Osteoblast (primary cell): ENCODE data around the gene CIZ1. TPM values are rescaled to one million over a fixed set of nuclear protein-coding genes. Genes with fewer than 3 reads are reported as not detected.

ENCODE experiments used
- DNase-seq: peaks from one replicate; pipeline ENCODE4 v3.0.0; 2011; ENCODE audit warnings: low spot score, mixed read lengths; ENCODE audit not compliant: insufficient read length; ENCODE audit errors: missing footprints
- H2AFZ ChIP-seq: 2 replicates; pipeline ENCODE4 v1.6.0; 2011; ENCODE audit warnings: mild to moderate bottlenecking, low read length
- H3K27ac ChIP-seq: 2 replicates; pipeline ENCODE4 v1.5.1; 2011; ENCODE audit warnings: mild to moderate bottlenecking, low read depth, low read length, moderate library complexity
- H3K27me3 ChIP-seq: 2 replicates; pipeline ENCODE4 v1.6.0; 2012; ENCODE audit warnings: mild to moderate bottlenecking, control low read depth, inconsistent platforms, low read length, moderate library complexity; ENCODE audit not compliant: insufficient read depth
- H3K36me3 ChIP-seq: 2 replicates; pipeline ENCODE4 v1.5.1; 2011; ENCODE audit warnings: mild to moderate bottlenecking, low read length, control low read depth, moderate library complexity; ENCODE audit not compliant: insufficient read depth
- H3K4me1 ChIP-seq: 2 replicates; pipeline ENCODE4 v1.5.1; 2011; ENCODE audit warnings: mild to moderate bottlenecking, low read length, control low read depth, moderate library complexity; ENCODE audit not compliant: insufficient read depth
- H3K4me2 ChIP-seq: 2 replicates; pipeline ENCODE4 v1.6.0; 2011; ENCODE audit warnings: mild to moderate bottlenecking, low read length; ENCODE audit not compliant: insufficient read depth
- H3K4me3 ChIP-seq: fragments of 200-600 bp; sonication (generic); 3 replicates; pipeline ENCODE4 v1.5.1; 2012; ENCODE audit warnings: mild to moderate bottlenecking, low read length, inconsistent platforms; ENCODE audit not compliant: insufficient read depth
- H3K79me2 ChIP-seq: 2 replicates; pipeline ENCODE4 v1.6.0; 2012; ENCODE audit warnings: mild to moderate bottlenecking, low read length, control low read depth, inconsistent platforms; ENCODE audit not compliant: insufficient read depth
- H3K9me3 ChIP-seq: 2 replicates; pipeline ENCODE4 v1.5.1; 2011; ENCODE audit warnings: low read depth, low read length, control low read depth
- H4K20me1 ChIP-seq: 2 replicates; pipeline ENCODE4 v1.6.0; 2012; ENCODE audit warnings: mild to moderate bottlenecking, low read length, control low read depth; ENCODE audit not compliant: insufficient read depth
- CTCF ChIP-seq: IDR thresholded peaks from 2 replicates; pipeline ENCODE4 v1.5.1; 2011; ENCODE audit warnings: mild to moderate bottlenecking, low read depth, low read length, moderate library complexity; ENCODE audit errors: extremely low read depth
- total RNA-seq: library from RNA; depleted of rRNA; stranded (reverse); fragments of >200 nt; gene quantifications from 2 replicates; pipeline ENCODE4 v1.2.3, GENCODE V29; 2012

CIZ1 gene
- total RNA-seq, 1 donor: 33.7 TPM

- no peaks in the 10 kb centered on the region for H3K9me3 ChIP-seq
- peaks cover 2% of the 10 kb centered on the region for H4K20me1 ChIP-seq
- no peak overlapping the region for H3K27ac ChIP-seq
- H3K4me2 ChIP-seq: no peak overlapping the region
- H3K4me1 ChIP-seq: peaks cover 18% of the 10 kb centered on the region
- no peaks in the 10 kb centered on the region for H3K79me2 ChIP-seq
- H3K4me3 ChIP-seq: no peak overlapping the region
- H2AFZ ChIP-seq: peak overlapping the region; percentile 56
- no peaks in the 10 kb centered on the region for H3K36me3 ChIP-seq
- peak; percentile 85 for DNase-seq
- TF ChIP-seq CTCF: no peak
- H3K27me3 ChIP-seq: no peaks in the 10 kb centered on the region
These were observed 10.3 kb upstream of the CIZ1 start for GRCh38 chr9:128201441-128202369.

GRCh38 chr9:128193469-128194096 is 2.2 kb upstream of the CIZ1 start:
- Histone ChIP-seq H3K9me3 (no peaks in the 10 kb centered on the region), H3K79me2 (peaks cover 21% of the 10 kb centered on the region), H4K20me1 (no peaks in the 10 kb centered on the region), H3K27ac (peak overlapping the region; percentile 51), H3K4me2 (peak overlapping the region; percentile 85), H3K36me3 (peaks cover 13% of the 10 kb centered on the region), H2AFZ (peak overlapping the region; percentile 84), H3K4me1 (peaks cover 9% of the 10 kb centered on the region), H3K27me3 (no peaks in the 10 kb centered on the region), H3K4me3 (no peak overlapping the region)
- DNase-seq: peak; percentile 57
- TF ChIP-seq CTCF: no peak

GRCh38 chr9:128192601-128193371 is 1.4 kb upstream of the CIZ1 start:
- peaks cover 9% of the 10 kb centered on the region for H3K4me1 ChIP-seq
- H3K36me3 ChIP-seq: peaks cover 20% of the 10 kb centered on the region
- peaks cover 26% of the 10 kb centered on the region for H3K79me2 ChIP-seq
- no peaks in the 10 kb centered on the region for H3K27me3 ChIP-seq
- no peaks in the 10 kb centered on the region for H3K9me3 ChIP-seq
- peak overlapping the region; percentile 85 for H3K4me2 ChIP-seq
- TF ChIP-seq CTCF: peak; percentile 38
- peak overlapping the region; percentile 66 for H3K4me3 ChIP-seq
- H3K27ac ChIP-seq: peak overlapping the region; percentile 51
- H4K20me1 ChIP-seq: peaks cover 3% of the 10 kb centered on the region
- peak; percentile 97 for DNase-seq
- peak overlapping the region; percentile 84 for H2AFZ ChIP-seq
